ENCODE data around the gene GPR18. TPM values are rescaled to one million over a fixed set of nuclear protein-coding genes. Genes with fewer than 3 reads are reported as not detected.
A peak's percentile ranks its signal among the peaks of the same experiment; 100 is the strongest.

GPR18 gene
- total and polyA plus RNA-seq, 9 of the 15 experiments (the other 6 are each of a cell fraction or from before 2014, with no cell fraction given): 0.75 TPM; not detected in 8

DNA sequence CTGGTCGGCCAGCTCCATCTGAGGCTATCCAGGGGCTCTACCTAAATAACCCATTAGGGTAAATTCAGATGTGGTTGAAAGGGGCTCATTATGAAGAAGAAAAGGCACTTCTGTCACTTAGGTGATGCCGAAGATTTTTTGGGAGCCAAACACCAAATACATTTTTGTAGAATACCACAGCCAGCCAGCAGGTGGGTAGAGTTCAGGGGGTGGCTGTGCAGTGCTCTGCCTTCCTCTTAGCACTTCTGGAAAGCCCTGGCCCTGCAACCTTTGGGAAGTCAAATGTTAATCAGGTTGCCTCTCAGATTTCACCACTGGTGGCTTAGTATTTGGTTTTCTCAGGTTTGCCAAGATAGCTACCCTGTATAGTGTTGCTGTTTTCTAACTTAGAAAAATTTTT lies 18.5 kb upstream of the GPR18 start:
- Histone ChIP-seq H3K9me3 (replicated peaks; ENCODE audit: control insufficient read depth, insufficient read depth, low read depth, low read length) (no peaks in the 10 kb centered on the region), H2AFZ (ENCODE audit: low read depth, low read length) (no peak overlapping the region), H3K4me1 (replicated peaks in 1 of 2; ENCODE audit: control insufficient read depth in 2 of 2, insufficient read depth in 2 of 2, low read length in 2 of 2) (no peaks in the 10 kb centered on the region; a peak in 1 of 5 replicates), H3K9me1 (ENCODE audit: control insufficient read depth, insufficient read depth, low read length) (no peaks in the 10 kb centered on the region), H3K27ac (ENCODE audit: extremely low read depth, low read depth, low read length) (no peak overlapping the region), H3K27me3 (ENCODE audit: control insufficient read depth in 2 of 2, insufficient read depth in 2 of 2, low read length in 2 of 2) (no peaks in the 10 kb centered on the region), H3K36me3 (ENCODE audit: control insufficient read depth, insufficient read depth, low read length) (peaks cover 26% of the 10 kb centered on the region; the same call in 2 of the 3 replicates), H3K79me2 (ENCODE audit: control insufficient read depth, insufficient read depth, low read length) (peaks cover 13% of the 10 kb centered on the region), H3K4me3 (no peak overlapping the region), H3K4me2 (ENCODE audit: insufficient read depth, low read length) (no peak overlapping the region), H3K9ac (ENCODE audit: insufficient read depth in 1 of 2, low read depth in 2 of 2, low read length in 2 of 2) (no peak overlapping the region), H4K20me1 (replicated peaks; ENCODE audit: control insufficient read depth, insufficient read depth, low read length) (no peaks in the 10 kb centered on the region)
- intact Hi-C loops (cut with micrococcal nuclease) (no loop called here), in situ Hi-C loops (cut with MboI) (no loop called here)
- ChIA-PET CTCF (ENCODE audit: low intra/inter-chr PET ratio) (no interaction called here), POLR2A (no interaction called here)
- ATAC-seq (peak; percentile 47; the same call in 1 of the 3 replicates), DNase-seq (ENCODE audit: extremely low read depth in 1 of 4, low spot score in 3 of 4) (no peak), FAIRE-seq (no peak)
- 89% methylated on average over 2 of the region's 2 CpGs for WGBS (ENCODE audit: insufficient coverage, low coverage, missing lambda C conversion rate)
- TF ChIP-seq EGR1 (conservative IDR thresholded peaks at IDR 0.05) (no peak), FOXJ3 (CRISPR knock-in tag; IDR thresholded peaks at IDR 0.05) (no peak), EWSR1 (IDR thresholded peaks at IDR 0.05; ENCODE audit: borderline replicate concordance, low read depth, partially characterized antibody) (no peak), FOXP4 (CRISPR knock-in tag; IDR thresholded peaks at IDR 0.05; ENCODE audit: borderline replicate concordance) (no peak), CXXC5 (CRISPR knock-in tag; IDR thresholded peaks at IDR 0.05) (no peak), ZBTB26 (CRISPR knock-in tag; IDR thresholded peaks at IDR 0.05) (no peak)
- TF ChIP-seq, protein P1, sequence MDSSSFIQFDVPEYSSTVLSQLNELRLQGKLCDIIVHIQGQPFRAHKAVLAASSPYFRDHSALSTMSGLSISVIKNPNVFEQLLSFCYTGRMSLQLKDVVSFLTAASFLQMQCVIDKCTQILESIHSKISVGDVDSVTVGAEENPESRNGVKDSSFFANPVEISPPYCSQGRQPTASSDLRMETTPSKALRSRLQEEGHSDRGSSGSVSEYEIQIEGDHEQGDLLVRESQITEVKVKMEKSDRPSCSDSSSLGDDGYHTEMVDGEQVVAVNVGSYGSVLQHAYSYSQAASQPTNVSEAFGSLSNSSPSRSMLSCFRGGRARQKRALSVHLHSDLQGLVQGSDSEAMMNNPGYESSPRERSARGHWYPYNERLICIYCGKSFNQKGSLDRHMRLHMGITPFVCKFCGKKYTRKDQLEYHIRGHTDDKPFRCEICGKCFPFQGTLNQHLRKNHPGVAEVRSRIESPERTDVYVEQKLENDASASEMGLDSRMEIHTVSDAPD (CRISPR knock-in tag; IDR thresholded peaks at IDR 0.05): no peak
- TF ChIP-seq, protein P2, sequence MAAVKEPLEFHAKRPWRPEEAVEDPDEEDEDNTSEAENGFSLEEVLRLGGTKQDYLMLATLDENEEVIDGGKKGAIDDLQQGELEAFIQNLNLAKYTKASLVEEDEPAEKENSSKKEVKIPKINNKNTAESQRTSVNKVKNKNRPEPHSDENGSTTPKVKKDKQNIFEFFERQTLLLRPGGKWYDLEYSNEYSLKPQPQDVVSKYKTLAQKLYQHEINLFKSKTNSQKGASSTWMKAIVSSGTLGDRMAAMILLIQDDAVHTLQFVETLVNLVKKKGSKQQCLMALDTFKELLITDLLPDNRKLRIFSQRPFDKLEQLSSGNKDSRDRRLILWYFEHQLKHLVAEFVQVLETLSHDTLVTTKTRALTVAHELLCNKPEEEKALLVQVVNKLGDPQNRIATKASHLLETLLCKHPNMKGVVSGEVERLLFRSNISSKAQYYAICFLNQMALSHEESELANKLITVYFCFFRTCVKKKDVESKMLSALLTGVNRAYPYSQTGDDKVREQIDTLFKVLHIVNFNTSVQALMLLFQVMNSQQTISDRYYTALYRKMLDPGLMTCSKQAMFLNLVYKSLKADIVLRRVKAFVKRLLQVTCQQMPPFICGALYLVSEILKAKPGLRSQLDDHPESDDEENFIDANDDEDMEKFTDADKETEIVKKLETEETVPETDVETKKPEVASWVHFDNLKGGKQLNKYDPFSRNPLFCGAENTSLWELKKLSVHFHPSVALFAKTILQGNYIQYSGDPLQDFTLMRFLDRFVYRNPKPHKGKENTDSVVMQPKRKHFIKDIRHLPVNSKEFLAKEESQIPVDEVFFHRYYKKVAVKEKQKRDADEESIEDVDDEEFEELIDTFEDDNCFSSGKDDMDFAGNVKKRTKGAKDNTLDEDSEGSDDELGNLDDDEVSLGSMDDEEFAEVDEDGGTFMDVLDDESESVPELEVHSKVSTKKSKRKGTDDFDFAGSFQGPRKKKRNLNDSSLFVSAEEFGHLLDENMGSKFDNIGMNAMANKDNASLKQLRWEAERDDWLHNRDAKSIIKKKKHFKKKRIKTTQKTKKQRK (IDR thresholded peaks at IDR 0.05; ENCODE audit: borderline replicate concordance, low read depth, low read length): no peak
- no TSS peak for BruUV-seq (replicated peaks)
